NCI-H1694 (cell line): ENCODE results near the gene TMEM39A.

Source experiments
- DNase-seq: peaks from one replicate; lab custom pipeline; 2025; lab: John Stamatoyannopoulos, UW

Gene TMEM39A

GRCh38 chr3:119401069-119401468 is 62.3 kb downstream of the TMEM39A start:
- DNase-seq: no peak

GRCh38 chr3:119400466-119400865 is 62.9 kb downstream of the TMEM39A start:
- no peak for DNase-seq

- no peak for DNase-seq
Measured at GRCh38 chr3:119396870-119397269, 66.5 kb downstream of the TMEM39A start.

GRCh38 chr3:119395923-119396358 is 67.5 kb downstream of the TMEM39A start:
- no peak for DNase-seq

- DNase-seq: no peak
Measured at GRCh38 chr3:119388577-119388976, 74.8 kb downstream of the TMEM39A start.

GRCh38 chr3:119382134-119382533 is 81.3 kb downstream of the TMEM39A start:
- no peak for DNase-seq

- no peak for DNase-seq
Measured at GRCh38 chr3:119380697-119381096, 82.7 kb downstream of the TMEM39A start.
